ENCODE results near the gene TTLL9.

DNA sequence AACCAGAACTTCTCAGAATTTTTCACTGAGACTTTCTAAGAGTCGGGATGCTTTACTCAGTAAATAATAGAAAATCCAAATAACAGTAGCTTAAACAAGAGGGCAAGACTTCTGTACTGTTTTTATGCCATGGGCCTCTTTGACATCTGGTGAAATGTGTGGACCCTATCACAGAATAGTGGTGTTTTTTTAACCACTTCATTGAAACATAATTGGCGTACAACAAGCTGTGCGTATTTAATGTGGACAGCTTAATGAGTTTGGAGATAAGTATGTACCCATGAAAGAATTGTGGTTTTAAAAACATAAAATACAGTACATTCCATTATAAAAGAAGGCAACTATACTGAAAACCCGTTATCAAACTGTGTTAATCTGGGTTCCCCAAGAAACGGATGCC lies 43.7 kb downstream of the TTLL9 start:
- no peak for TF ChIP-seq CREB1 (IDR thresholded peaks at IDR 0.05; ENCODE audit: low read depth)
- no peak for TF ChIP-seq EGR1 (IDR thresholded peaks at IDR 0.05)
- TF ChIP-seq CEBPB (IDR thresholded peaks at IDR 0.05), result no peak
- TF ChIP-seq EP300 (IDR thresholded peaks at IDR 0.05; ENCODE audit: borderline replicate concordance), result no peak
- no peak for TF ChIP-seq YY1 (IDR thresholded peaks at IDR 0.05; ENCODE audit: low read depth)
- no peak for TF ChIP-seq FOXM1 (IDR thresholded peaks at IDR 0.05; ENCODE audit: borderline replicate concordance, low read depth)
- TF ChIP-seq ZBTB7A (IDR thresholded peaks at IDR 0.05; ENCODE audit: low read depth), result no peak
- TF ChIP-seq TCF12 (IDR thresholded peaks at IDR 0.05; ENCODE audit: low read depth), result no peak
- no peak for TF ChIP-seq TEAD4 (IDR thresholded peaks at IDR 0.05)
- TF ChIP-seq, protein P1, sequence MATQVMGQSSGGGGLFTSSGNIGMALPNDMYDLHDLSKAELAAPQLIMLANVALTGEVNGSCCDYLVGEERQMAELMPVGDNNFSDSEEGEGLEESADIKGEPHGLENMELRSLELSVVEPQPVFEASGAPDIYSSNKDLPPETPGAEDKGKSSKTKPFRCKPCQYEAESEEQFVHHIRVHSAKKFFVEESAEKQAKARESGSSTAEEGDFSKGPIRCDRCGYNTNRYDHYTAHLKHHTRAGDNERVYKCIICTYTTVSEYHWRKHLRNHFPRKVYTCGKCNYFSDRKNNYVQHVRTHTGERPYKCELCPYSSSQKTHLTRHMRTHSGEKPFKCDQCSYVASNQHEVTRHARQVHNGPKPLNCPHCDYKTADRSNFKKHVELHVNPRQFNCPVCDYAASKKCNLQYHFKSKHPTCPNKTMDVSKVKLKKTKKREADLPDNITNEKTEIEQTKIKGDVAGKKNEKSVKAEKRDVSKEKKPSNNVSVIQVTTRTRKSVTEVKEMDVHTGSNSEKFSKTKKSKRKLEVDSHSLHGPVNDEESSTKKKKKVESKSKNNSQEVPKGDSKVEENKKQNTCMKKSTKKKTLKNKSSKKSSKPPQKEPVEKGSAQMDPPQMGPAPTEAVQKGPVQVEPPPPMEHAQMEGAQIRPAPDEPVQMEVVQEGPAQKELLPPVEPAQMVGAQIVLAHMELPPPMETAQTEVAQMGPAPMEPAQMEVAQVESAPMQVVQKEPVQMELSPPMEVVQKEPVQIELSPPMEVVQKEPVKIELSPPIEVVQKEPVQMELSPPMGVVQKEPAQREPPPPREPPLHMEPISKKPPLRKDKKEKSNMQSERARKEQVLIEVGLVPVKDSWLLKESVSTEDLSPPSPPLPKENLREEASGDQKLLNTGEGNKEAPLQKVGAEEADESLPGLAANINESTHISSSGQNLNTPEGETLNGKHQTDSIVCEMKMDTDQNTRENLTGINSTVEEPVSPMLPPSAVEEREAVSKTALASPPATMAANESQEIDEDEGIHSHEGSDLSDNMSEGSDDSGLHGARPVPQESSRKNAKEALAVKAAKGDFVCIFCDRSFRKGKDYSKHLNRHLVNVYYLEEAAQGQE (IDR thresholded peaks at IDR 0.05; ENCODE audit: low read depth), result no peak
- TF ChIP-seq, protein P2, sequence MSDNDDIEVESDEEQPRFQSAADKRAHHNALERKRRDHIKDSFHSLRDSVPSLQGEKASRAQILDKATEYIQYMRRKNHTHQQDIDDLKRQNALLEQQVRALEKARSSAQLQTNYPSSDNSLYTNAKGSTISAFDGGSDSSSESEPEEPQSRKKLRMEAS (IDR thresholded peaks at IDR 0.05), result no peak
